ENCODE measurements around the gene ITSN2.
"Not testable (repeated sequence)": the region's sequence is repeated elsewhere in the genome, so short reads cannot be mapped to it uniquely, and the experiment has no call there.

The ITSN2 gene

GRCh38 chr2:24206714-24207113 is 153.6 kb downstream of the ITSN2 start:
- no peak overlapping the region for H3K4me2 ChIP-seq (ENCODE audit: low read length)
- no peak overlapping the region for H3K4me3 ChIP-seq (ENCODE audit: low read length)
- H3K9me3 ChIP-seq (replicated peaks; ENCODE audit: low read length): no peaks in the 10 kb centered on the region
- peaks cover 25% of the 10 kb centered on the region for H3K36me3 ChIP-seq (ENCODE audit: insufficient read depth, low read length)
- H3K4me1 ChIP-seq (ENCODE audit: control insufficient read depth, insufficient read depth, low read length): no peaks in the 10 kb centered on the region
- no peaks in the 10 kb centered on the region for H3K27me3 ChIP-seq (ENCODE audit: control insufficient read depth, insufficient read depth, low read length)
- no peak overlapping the region for H3K9ac ChIP-seq (ENCODE audit: low read depth, low read length)

DNA sequence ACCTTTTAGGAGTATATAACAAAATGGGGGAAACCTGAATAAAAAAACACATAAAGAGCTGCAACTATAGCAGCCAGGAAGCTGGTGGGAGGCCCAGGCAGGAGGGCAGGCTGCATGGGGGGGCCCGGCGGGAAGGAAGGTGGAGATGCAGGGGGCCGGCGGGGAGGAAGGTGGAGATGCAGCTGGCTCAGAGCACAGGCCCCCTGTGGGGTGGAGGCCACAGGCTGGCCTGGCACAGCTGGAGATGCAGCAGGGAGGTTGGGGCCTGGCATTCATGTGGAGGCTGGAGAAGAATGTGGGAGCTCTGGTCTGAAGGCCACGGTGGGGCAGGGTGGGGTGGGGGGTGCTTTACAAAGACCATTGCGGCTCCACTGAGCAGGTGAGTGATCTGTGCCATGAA is 154.1 kb downstream of the ITSN2 start:
- Histone ChIP-seq H3K27me3 (ENCODE audit: control insufficient read depth, insufficient read depth, low read length) (no peaks in the 10 kb centered on the region), H3K9me3 (replicated peaks; ENCODE audit: low read length) (no peaks in the 10 kb centered on the region), H3K9ac (ENCODE audit: low read depth, low read length) (no peak overlapping the region), H3K4me2 (ENCODE audit: low read length) (no peak overlapping the region), H3K4me3 (ENCODE audit: low read length) (no peak overlapping the region), H3K4me1 (ENCODE audit: control insufficient read depth, insufficient read depth, low read length) (no peaks in the 10 kb centered on the region), H3K36me3 (ENCODE audit: insufficient read depth, low read length) (peaks cover 25% of the 10 kb centered on the region)

GRCh38 chr2:24205131-24205530 is 155.2 kb downstream of the ITSN2 start:
- Histone ChIP-seq H3K4me3 (ENCODE audit: low read length) (no peak overlapping the region), H3K4me2 (ENCODE audit: low read length) (no peak overlapping the region), H3K9ac (ENCODE audit: low read depth, low read length) (no peak overlapping the region), H3K27me3 (ENCODE audit: control insufficient read depth, insufficient read depth, low read length) (no peaks in the 10 kb centered on the region), H3K4me1 (ENCODE audit: control insufficient read depth, insufficient read depth, low read length) (no peaks in the 10 kb centered on the region), H3K9me3 (replicated peaks; ENCODE audit: low read length) (no peaks in the 10 kb centered on the region), H3K36me3 (ENCODE audit: insufficient read depth, low read length) (peaks cover 25% of the 10 kb centered on the region)

DNA sequence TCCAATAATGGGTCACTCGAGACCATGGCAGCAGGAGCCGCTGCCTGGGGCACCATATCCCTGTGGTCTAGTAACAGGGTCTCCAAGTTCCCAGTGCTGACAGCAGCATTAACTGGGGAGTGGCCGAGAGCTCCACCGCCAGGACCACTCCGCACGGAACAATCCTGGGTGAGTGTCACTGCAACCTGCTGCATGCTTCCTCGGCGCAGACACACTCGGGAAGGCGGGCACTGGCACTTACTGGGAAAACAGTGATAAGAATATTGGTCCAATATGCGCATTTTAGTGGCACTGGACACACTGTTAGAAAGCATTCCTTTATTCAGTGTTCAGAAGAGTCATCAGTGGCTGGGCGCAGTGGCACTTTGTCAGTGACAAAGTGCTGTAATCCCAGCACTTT is 155.8 kb downstream of the ITSN2 start:
- H3K4me3 ChIP-seq (ENCODE audit: low read length): no peak overlapping the region
- H3K9ac ChIP-seq (ENCODE audit: low read depth, low read length): no peak overlapping the region
- no peak overlapping the region for H3K4me2 ChIP-seq (ENCODE audit: low read length)
- H3K27me3 ChIP-seq (ENCODE audit: control insufficient read depth, insufficient read depth, low read length): no peaks in the 10 kb centered on the region
- H3K4me1 ChIP-seq (ENCODE audit: control insufficient read depth, insufficient read depth, low read length): no peaks in the 10 kb centered on the region
- H3K36me3 ChIP-seq (ENCODE audit: insufficient read depth, low read length): peaks cover 23% of the 10 kb centered on the region
- H3K9me3 ChIP-seq (replicated peaks; ENCODE audit: low read length): no peaks in the 10 kb centered on the region

GRCh38 chr2:24203787-24204150 is 156.6 kb downstream of the ITSN2 start:
- H3K4me1 ChIP-seq (ENCODE audit: control insufficient read depth, insufficient read depth, low read length): no peaks in the 10 kb centered on the region
- no peaks in the 10 kb centered on the region for H3K9me3 ChIP-seq (replicated peaks; ENCODE audit: low read length)
- H3K4me3 ChIP-seq (ENCODE audit: low read length): no peak overlapping the region
- no peak overlapping the region for H3K4me2 ChIP-seq (ENCODE audit: low read length)
- H3K27me3 ChIP-seq (ENCODE audit: control insufficient read depth, insufficient read depth, low read length): no peaks in the 10 kb centered on the region
- peaks cover 15% of the 10 kb centered on the region for H3K36me3 ChIP-seq (ENCODE audit: insufficient read depth, low read length)
- no peak overlapping the region for H3K9ac ChIP-seq (ENCODE audit: low read depth, low read length)

- Histone ChIP-seq H3K9ac (ENCODE audit: low read depth, low read length) (no peak overlapping the region), H3K36me3 (ENCODE audit: insufficient read depth, low read length) (peaks cover 10% of the 10 kb centered on the region), H3K27me3 (ENCODE audit: control insufficient read depth, insufficient read depth, low read length) (no peaks in the 10 kb centered on the region), H3K9me3 (replicated peaks; ENCODE audit: low read length) (no peaks in the 10 kb centered on the region), H3K4me3 (ENCODE audit: low read length) (no peak overlapping the region), H3K4me1 (ENCODE audit: control insufficient read depth, insufficient read depth, low read length) (no peaks in the 10 kb centered on the region), H3K4me2 (ENCODE audit: low read length) (no peak overlapping the region)
These were observed 157.1 kb downstream of the ITSN2 start for GRCh38 chr2:24203029-24203786.

GRCh38 chr2:24200799-24201198 is 159.5 kb downstream of the ITSN2 start:
- Histone ChIP-seq H3K9ac (ENCODE audit: low read depth, low read length) (no peak overlapping the region), H3K27me3 (ENCODE audit: control insufficient read depth, insufficient read depth, low read length) (no peaks in the 10 kb centered on the region), H3K4me1 (ENCODE audit: control insufficient read depth, insufficient read depth, low read length) (no peaks in the 10 kb centered on the region), H3K36me3 (ENCODE audit: insufficient read depth, low read length) (peaks cover 10% of the 10 kb centered on the region), H3K4me3 (ENCODE audit: low read length) (no peak overlapping the region), H3K9me3 (replicated peaks; ENCODE audit: low read length) (no peaks in the 10 kb centered on the region), H3K4me2 (ENCODE audit: low read length) (no peak overlapping the region)

DNA sequence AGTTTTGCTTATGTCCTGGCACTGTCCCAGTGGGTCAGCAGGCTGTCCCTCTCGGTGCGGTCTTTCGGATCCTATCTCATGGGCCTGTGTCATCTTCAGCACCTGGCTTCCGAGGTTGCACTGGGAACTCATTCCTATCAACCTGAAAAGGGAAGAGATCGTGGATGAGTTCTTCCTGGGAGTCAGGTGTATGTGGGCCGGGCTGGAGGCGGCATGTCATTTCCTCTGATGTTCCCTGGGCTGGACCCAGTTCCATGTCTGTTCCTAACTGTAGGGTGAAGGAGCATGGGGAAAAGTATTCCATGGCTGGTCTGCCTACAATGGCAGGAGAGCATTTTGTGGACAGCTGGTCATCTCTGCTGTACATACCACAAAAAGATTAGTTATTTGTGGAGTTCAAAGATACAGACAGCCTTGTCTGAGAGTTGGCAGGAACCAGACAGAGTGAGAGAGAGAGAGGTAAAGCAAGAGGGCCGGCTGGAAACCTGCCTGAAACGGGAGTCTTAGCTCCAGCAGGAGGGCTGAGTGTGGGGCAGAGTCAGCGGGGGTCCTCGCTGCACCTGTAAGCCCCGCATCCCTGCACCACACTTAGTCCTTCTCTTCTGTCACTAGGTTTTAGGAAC is 160.3 kb downstream of the ITSN2 start:
- H3K9ac ChIP-seq (ENCODE audit: low read depth, low read length): no peak overlapping the region
- no peak overlapping the region for H3K4me2 ChIP-seq (ENCODE audit: low read length)
- H3K36me3 ChIP-seq (ENCODE audit: insufficient read depth, low read length): peaks cover 10% of the 10 kb centered on the region
- H3K4me1 ChIP-seq (ENCODE audit: control insufficient read depth, insufficient read depth, low read length): no peaks in the 10 kb centered on the region
- no peak overlapping the region for H3K4me3 ChIP-seq (ENCODE audit: low read length)
- H3K9me3 ChIP-seq (replicated peaks; ENCODE audit: low read length): no peaks in the 10 kb centered on the region
- H3K27me3 ChIP-seq (ENCODE audit: control insufficient read depth, insufficient read depth, low read length): no peaks in the 10 kb centered on the region

DNA sequence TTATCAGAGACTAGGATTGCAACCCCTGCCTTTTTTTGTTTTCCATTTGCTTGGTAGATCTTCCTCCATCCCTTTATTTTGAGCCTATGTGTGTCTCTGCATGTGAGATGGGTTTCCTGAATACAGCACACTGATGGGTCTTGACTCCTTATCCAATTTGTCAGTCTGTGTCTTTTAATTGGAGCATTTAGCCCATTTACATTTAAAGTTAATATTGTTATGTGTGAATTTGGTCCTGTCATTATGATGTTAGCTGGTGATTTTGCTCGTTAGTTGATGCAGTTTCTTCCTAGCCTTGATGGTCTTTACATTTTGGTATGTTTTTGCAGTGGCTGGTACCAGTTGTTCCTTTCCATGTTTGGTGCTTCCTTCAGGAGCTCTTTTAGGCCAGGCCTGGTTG is 163.1 kb downstream of the ITSN2 start:
- H3K9ac ChIP-seq (ENCODE audit: low read depth, low read length); H3K4me1 ChIP-seq (ENCODE audit: control insufficient read depth, insufficient read depth, low read length); H3K36me3 ChIP-seq (ENCODE audit: insufficient read depth, low read length); H3K4me2 ChIP-seq (ENCODE audit: low read length); H3K27me3 ChIP-seq (ENCODE audit: control insufficient read depth, insufficient read depth, low read length); H3K9me3 ChIP-seq (replicated peaks; ENCODE audit: low read length); H3K4me3 ChIP-seq (ENCODE audit: low read length): not testable (repeated sequence)

DNA sequence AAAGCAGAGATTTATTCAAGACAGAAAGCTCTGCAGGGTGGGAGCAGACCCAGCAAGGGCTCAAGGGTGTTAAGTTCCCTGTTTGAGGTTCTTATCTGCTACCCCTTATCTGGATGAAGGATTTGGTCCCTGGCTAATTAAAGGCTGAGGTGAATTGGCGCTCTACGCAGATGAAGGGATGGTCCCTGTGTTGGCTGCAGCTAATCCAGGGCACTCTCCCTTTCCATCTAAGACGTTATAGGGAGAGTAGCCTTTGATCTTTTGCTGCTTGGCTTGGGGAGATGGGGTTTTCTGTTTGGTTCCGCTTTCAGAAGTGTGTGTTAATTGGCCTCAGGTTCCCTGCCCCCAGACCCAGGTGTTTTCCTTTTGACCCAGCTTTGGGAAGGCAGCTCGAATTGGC is 168.5 kb downstream of the ITSN2 start:
- H3K27me3 ChIP-seq (ENCODE audit: control insufficient read depth, insufficient read depth, low read length): no peaks in the 10 kb centered on the region
- no peak overlapping the region for H3K4me2 ChIP-seq (ENCODE audit: low read length)
- H3K4me1 ChIP-seq (ENCODE audit: control insufficient read depth, insufficient read depth, low read length): no peaks in the 10 kb centered on the region
- H3K9ac ChIP-seq (ENCODE audit: low read depth, low read length): no peak overlapping the region
- H3K36me3 ChIP-seq (ENCODE audit: insufficient read depth, low read length): no peaks in the 10 kb centered on the region
- no peaks in the 10 kb centered on the region for H3K9me3 ChIP-seq (replicated peaks; ENCODE audit: low read length)
- no peak overlapping the region for H3K4me3 ChIP-seq (ENCODE audit: low read length)

GRCh38 chr2:24191156-24191555 is 169.2 kb downstream of the ITSN2 start:
- Histone ChIP-seq H3K9ac (ENCODE audit: low read depth, low read length) (no peak overlapping the region), H3K4me2 (ENCODE audit: low read length) (no peak overlapping the region), H3K4me3 (ENCODE audit: low read length) (no peak overlapping the region), H3K36me3 (ENCODE audit: insufficient read depth, low read length) (no peaks in the 10 kb centered on the region), H3K4me1 (ENCODE audit: control insufficient read depth, insufficient read depth, low read length) (no peaks in the 10 kb centered on the region), H3K9me3 (replicated peaks; ENCODE audit: low read length) (no peaks in the 10 kb centered on the region), H3K27me3 (ENCODE audit: control insufficient read depth, insufficient read depth, low read length) (no peaks in the 10 kb centered on the region)

GRCh38 chr2:24190503-24190902 is 169.8 kb downstream of the ITSN2 start:
- Histone ChIP-seq H3K27me3 (ENCODE audit: control insufficient read depth, insufficient read depth, low read length) (no peaks in the 10 kb centered on the region), H3K4me1 (ENCODE audit: control insufficient read depth, insufficient read depth, low read length) (no peaks in the 10 kb centered on the region), H3K4me2 (ENCODE audit: low read length) (no peak overlapping the region), H3K36me3 (ENCODE audit: insufficient read depth, low read length) (no peaks in the 10 kb centered on the region), H3K9me3 (replicated peaks; ENCODE audit: low read length) (no peaks in the 10 kb centered on the region), H3K4me3 (ENCODE audit: low read length) (no peak overlapping the region), H3K9ac (ENCODE audit: low read depth, low read length) (no peak overlapping the region)

Data from skeletal muscle satellite cell (primary cell).